ENCODE results near the gene UFSP2.
"Not testable (repeated sequence)": the region's sequence is repeated elsewhere in the genome, so short reads cannot be mapped to it uniquely, and the experiment has no call there.

UFSP2 gene

GRCh38 chr4:185383451-185383850 lies 42.3 kb downstream of the UFSP2 start:
- DNase-seq (ENCODE audit: low spot score): no peak

GRCh38 chr4:185382754-185383153 lies 43.0 kb downstream of the UFSP2 start:
- DNase-seq (ENCODE audit: low spot score): no peak

GRCh38 chr4:185381288-185382196 lies 44.2 kb downstream of the UFSP2 start:
- no peak for DNase-seq (ENCODE audit: low spot score)

GRCh38 chr4:185380320-185380719 lies 45.4 kb downstream of the UFSP2 start:
- no peak for DNase-seq (ENCODE audit: low spot score)

GRCh38 chr4:185379326-185380295 lies 46.2 kb downstream of the UFSP2 start:
- DNase-seq (ENCODE audit: low spot score): no peak

GRCh38 chr4:185378264-185378663 lies 47.5 kb downstream of the UFSP2 start:
- DNase-seq (ENCODE audit: low spot score): no peak

GRCh38 chr4:185374573-185374972 lies 51.2 kb downstream of the UFSP2 start:
- no peak for DNase-seq (ENCODE audit: low spot score)

GRCh38 chr4:185374027-185374426 lies 51.7 kb downstream of the UFSP2 start:
- DNase-seq (ENCODE audit: low spot score): no peak

GRCh38 chr4:185371702-185372101 lies 54.1 kb downstream of the UFSP2 start:
- DNase-seq (ENCODE audit: low spot score): no peak

GRCh38 chr4:185370268-185370949 lies 55.4 kb downstream of the UFSP2 start:
- DNase-seq (ENCODE audit: low spot score): no peak

- DNase-seq (ENCODE audit: low spot score): no peak
Observed at GRCh38 chr4:185369731-185370130, 56.0 kb downstream of the UFSP2 start.

- no peak for DNase-seq (ENCODE audit: low spot score)
Observed at GRCh38 chr4:185364886-185365285, 60.9 kb downstream of the UFSP2 start.

GRCh38 chr4:185363251-185363650 lies 62.5 kb downstream of the UFSP2 start:
- DNase-seq (ENCODE audit: low spot score): no peak

GRCh38 chr4:185362570-185362969 lies 63.2 kb downstream of the UFSP2 start:
- DNase-seq (ENCODE audit: low spot score): not testable (repeated sequence)

- DNase-seq (ENCODE audit: low spot score): no peak
Observed at GRCh38 chr4:185361872-185362271, 63.9 kb downstream of the UFSP2 start.

- no peak for DNase-seq (ENCODE audit: low spot score)
Observed at GRCh38 chr4:185359767-185360446, 65.9 kb downstream of the UFSP2 start.

- no peak for DNase-seq (ENCODE audit: low spot score)
Observed at GRCh38 chr4:185358959-185359358, 66.8 kb downstream of the UFSP2 start.

GRCh38 chr4:185358514-185358913 lies 67.2 kb downstream of the UFSP2 start:
- DNase-seq (ENCODE audit: low spot score): no peak

- no peak for DNase-seq (ENCODE audit: low spot score)
Observed at GRCh38 chr4:185357733-185358440, 67.9 kb downstream of the UFSP2 start.

- no peak for DNase-seq (ENCODE audit: low spot score)
Observed at GRCh38 chr4:185357211-185357610, 68.6 kb downstream of the UFSP2 start.

GRCh38 chr4:185352741-185353140 lies 73.0 kb downstream of the UFSP2 start:
- DNase-seq (ENCODE audit: low spot score): no peak
